Measurements from ENCODE around the gene TGM6. TPM values are rescaled to one million over a fixed set of nuclear protein-coding genes. Genes with fewer than 3 reads are reported as not detected.

Gene TGM6
- total RNA-seq, 2 experiments from 2014 or later: not detected

DNA sequence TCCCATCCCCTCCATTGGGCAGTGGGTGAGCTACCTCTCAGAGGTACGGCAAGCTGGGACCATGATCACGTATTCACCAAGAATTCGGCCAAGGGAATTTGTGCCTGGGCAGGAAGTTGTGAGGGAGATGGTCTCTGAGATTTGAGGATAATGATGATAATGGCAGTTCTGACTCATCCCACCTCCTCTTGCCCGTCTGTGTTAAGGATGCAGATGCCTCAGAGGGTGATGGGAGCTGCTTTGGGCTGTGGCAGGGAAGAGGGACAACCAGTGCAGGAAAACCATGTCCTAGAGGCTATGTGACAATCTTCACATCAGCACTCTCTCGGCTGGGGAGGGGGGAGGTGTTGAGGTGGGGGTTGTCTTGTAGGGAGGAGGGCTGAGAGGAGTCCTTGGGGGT lies 4.3 kb downstream of the TGM6 start:
- H3K27ac Mint-ChIP-seq: no peak overlapping the region
- CTCF ChIA-PET: no interaction called here
- peaks cover 7% of the 10 kb centered on the region for H3K9me3 Mint-ChIP-seq

DNA sequence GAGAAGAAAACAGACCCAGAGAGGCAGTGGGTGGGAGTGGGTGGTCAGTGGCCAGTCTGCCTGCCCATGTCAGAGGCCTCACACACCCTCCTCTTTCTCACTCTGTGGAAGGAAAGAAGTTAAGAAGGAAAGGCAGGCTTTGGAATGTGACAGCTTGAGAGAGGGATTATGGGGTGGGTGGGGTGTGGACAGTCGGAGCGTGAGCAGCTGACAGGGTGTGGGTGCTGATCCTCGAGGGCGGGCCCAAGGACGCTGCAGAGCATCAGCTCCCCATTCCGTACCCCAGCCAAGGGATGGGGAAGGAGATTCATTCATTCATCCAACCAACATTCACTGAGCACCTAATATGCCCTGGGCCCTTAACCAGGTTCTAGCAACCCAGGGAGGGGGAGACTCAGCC lies 4.8 kb downstream of the TGM6 start:
- CTCF ChIA-PET: no interaction called here
- POLR2A ChIA-PET: interaction anchor here (0.6 kb wide), 1 partner anchor 59 kb away, joined by 3 read pairs; no protein-coding TSS in a partner anchor
- DNase-seq: no peak

More for the DNA sequence above, 4.3 kb downstream of the TGM6 start:
- peaks cover 10% of the 10 kb centered on the region for H3K4me1 Mint-ChIP-seq (ENCODE audit: low read depth)
- H3K36me3 Mint-ChIP-seq (ENCODE audit: low read depth): no peaks in the 10 kb centered on the region
- H3K4me3 ChIP-seq (ENCODE audit: low read length): no peak overlapping the region
- no peak overlapping the region for H3K27ac ChIP-seq (ENCODE audit: low read depth in 1 of 2, low read length in 2 of 2)
- DNase-seq: no peak
- intact Hi-C loops (cut with DNase I, micrococcal nuclease): no loop called here
- H3K27me3 ChIP-seq (ENCODE audit: control insufficient read depth in 1 of 2, insufficient read depth in 2 of 2, low read length in 2 of 2): no peaks in the 10 kb centered on the region
- no peak overlapping the region for H3K4me3 Mint-ChIP-seq
- POLR2A ChIA-PET: interaction anchor here (0.6 kb wide), 1 partner anchor 58 kb away, joined by 3 read pairs; no protein-coding TSS in a partner anchor
- TF ChIP-seq CTCF (IDR thresholded peaks at IDR 0.05): no peak
- H3K36me3 ChIP-seq (ENCODE audit: insufficient read depth, low read length): no peaks in the 10 kb centered on the region
- ATAC-seq (ENCODE audit: poor library complexity): no peak
- peaks cover 13 to 23% of the 10 kb centered on the region in 2 experiments for H3K9me3 ChIP-seq (ENCODE audit: control insufficient read depth in 1 of 2, insufficient read depth in 1 of 2, low read length in 2 of 2)
- H3K4me1 ChIP-seq (ENCODE audit: insufficient read depth, low read length): peaks cover 5% of the 10 kb centered on the region
- H3K27me3 Mint-ChIP-seq: peaks cover under 1% of the 10 kb centered on the region

DNA sequence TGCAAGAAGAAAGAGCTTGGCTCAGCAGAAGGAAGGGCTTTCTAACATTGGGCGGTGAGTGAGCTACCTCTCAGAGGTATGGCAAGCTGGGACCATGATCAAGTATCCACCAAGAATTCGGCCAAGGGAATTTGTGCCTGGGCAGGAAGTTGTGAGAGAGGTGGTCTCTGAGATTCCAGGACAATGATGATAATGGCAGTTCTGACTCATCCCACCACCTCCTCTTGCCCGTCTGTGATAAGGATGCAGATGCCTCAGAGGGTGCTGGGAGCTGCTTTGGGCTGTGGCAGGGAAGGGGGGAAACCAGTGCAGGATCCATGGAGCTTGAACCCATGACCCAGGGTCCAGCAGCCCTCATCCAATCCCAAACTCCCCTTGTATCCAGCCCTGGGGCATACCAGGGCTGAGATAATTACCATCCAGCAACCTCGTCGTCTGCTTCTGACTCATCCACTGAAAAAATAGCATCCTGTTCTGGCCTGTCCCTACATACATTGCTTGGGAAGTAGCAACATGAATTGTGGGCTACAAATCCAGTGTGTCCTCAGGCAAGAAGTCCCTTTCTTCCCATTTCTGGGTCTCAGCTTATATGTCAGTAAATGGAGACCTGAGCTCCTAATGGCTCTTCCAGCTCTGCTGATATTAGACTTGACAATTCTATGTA lies 5.9 kb downstream of the TGM6 start:
- Mint-ChIP-seq H3K36me3 (ENCODE audit: low read depth) (no peaks in the 10 kb centered on the region), H3K27me3 (no peaks in the 10 kb centered on the region), H3K4me3 (no peak overlapping the region), H3K27ac (no peak overlapping the region), H3K4me1 (ENCODE audit: low read depth) (no peaks in the 10 kb centered on the region), H3K9me3 (peaks cover 8% of the 10 kb centered on the region)
- DNase-seq (no peak), ATAC-seq (ENCODE audit: poor library complexity) (no peak)
- Histone ChIP-seq H3K36me3 (ENCODE audit: insufficient read depth, low read length) (no peaks in the 10 kb centered on the region), H3K4me3 (ENCODE audit: low read length) (no peak overlapping the region), H3K9me3 (ENCODE audit: control insufficient read depth in 1 of 2, insufficient read depth in 1 of 2, low read length in 2 of 2) (peaks cover 13 to 17% of the 10 kb centered on the region in 2 experiments), H3K27ac (ENCODE audit: low read depth in 1 of 2, low read length in 2 of 2) (no peak overlapping the region), H3K4me1 (ENCODE audit: insufficient read depth, low read length) (no peaks in the 10 kb centered on the region), H3K27me3 (ENCODE audit: control insufficient read depth in 1 of 2, insufficient read depth in 2 of 2, low read length in 2 of 2) (no peaks in the 10 kb centered on the region)
- ChIA-PET POLR2A (no interaction called here), CTCF (no interaction called here)
- intact Hi-C loops (cut with DNase I, micrococcal nuclease): no loop called here
- no peak for TF ChIP-seq CTCF (IDR thresholded peaks at IDR 0.05)

More for the DNA sequence above, 4.8 kb downstream of the TGM6 start:
- no peak for ATAC-seq (ENCODE audit: poor library complexity)
- Histone ChIP-seq H3K4me1 (ENCODE audit: insufficient read depth, low read length) (peaks cover under 1% of the 10 kb centered on the region), H3K9me3 (ENCODE audit: control insufficient read depth in 1 of 2, insufficient read depth in 1 of 2, low read length in 2 of 2) (peaks cover 13 to 23% of the 10 kb centered on the region in 2 experiments), H3K4me3 (ENCODE audit: low read length) (no peak overlapping the region), H3K27ac (ENCODE audit: low read depth in 1 of 2, low read length in 2 of 2) (no peak overlapping the region), H3K27me3 (ENCODE audit: control insufficient read depth in 1 of 2, insufficient read depth in 2 of 2, low read length in 2 of 2) (no peaks in the 10 kb centered on the region), H3K36me3 (ENCODE audit: insufficient read depth, low read length) (no peaks in the 10 kb centered on the region)
- H3K27ac Mint-ChIP-seq: no peak overlapping the region
- no peak for TF ChIP-seq CTCF (IDR thresholded peaks at IDR 0.05)
- no peaks in the 10 kb centered on the region for H3K36me3 Mint-ChIP-seq (ENCODE audit: low read depth)
- no peaks in the 10 kb centered on the region for H3K27me3 Mint-ChIP-seq
- no peak overlapping the region for H3K4me3 Mint-ChIP-seq
- intact Hi-C loops (cut with DNase I, micrococcal nuclease): no loop called here
- peaks cover 6% of the 10 kb centered on the region for H3K4me1 Mint-ChIP-seq (ENCODE audit: low read depth)
- peaks cover 8% of the 10 kb centered on the region for H3K9me3 Mint-ChIP-seq

All from CD4-positive, alpha-beta T cell (primary cell).